ENCODE results near the gene JAK1. TPM values are rescaled to one million over a fixed set of nuclear protein-coding genes. Genes with fewer than 3 reads are reported as not detected.

Gene JAK1
- total and polyA plus RNA-seq, 2 donors (not counting 3 experiments of a cell fraction or from before 2014, with no cell fraction given), result 68.8 to 177 TPM

- Histone ChIP-seq H3K9me3 (replicated peaks; ENCODE audit: control insufficient read depth, insufficient read depth, low read length) (no peaks in the 10 kb centered on the region), H3K4me3 (replicated peaks in 1 of 3; ENCODE audit: insufficient read depth in 1 of 3, low read depth in 1 of 3, low read length in 3 of 3) (no peak overlapping the region), H3K9ac (replicated peaks; ENCODE audit: extremely low read depth, insufficient read depth, low read length) (no peak overlapping the region), H3K4me1 (ENCODE audit: control insufficient read depth, extremely low read depth, insufficient read depth, low read length) (peaks cover 8% of the 10 kb centered on the region), H3K27ac (ENCODE audit: insufficient read depth, low read depth, low read length) (no peak overlapping the region), H3K27me3 (ENCODE audit: control insufficient read depth in 2 of 2, insufficient read depth in 2 of 2, low read length in 2 of 2) (no peaks in the 10 kb centered on the region), H3K79me2 (ENCODE audit: control insufficient read depth, insufficient read depth, low read length) (peaks cover 89% of the 10 kb centered on the region), H4K20me1 (replicated peaks; ENCODE audit: control insufficient read depth, extremely low read depth, insufficient read depth, low read length) (peaks cover 5% of the 10 kb centered on the region), H3K9me1 (replicated peaks; ENCODE audit: control insufficient read depth, extremely low read depth, insufficient read depth, low read length) (no peaks in the 10 kb centered on the region), H2AFZ (ENCODE audit: low read depth, low read length) (no peak overlapping the region), H3K4me2 (ENCODE audit: insufficient read depth, low read length) (no peak overlapping the region), H3K36me3 (ENCODE audit: control insufficient read depth in 2 of 2, extremely low read depth in 1 of 2, insufficient read depth in 2 of 2, low read length in 2 of 2) (no peaks in the 10 kb centered on the region)
- FAIRE-seq (no peak), DNase-seq (ENCODE audit: low read depth, low spot score) (no peak)
- intact Hi-C loops (cut with micrococcal nuclease) (no loop called here), dilution Hi-C loops (cut with MboI; ENCODE audit: extremely low pct_ligation_motif_present, low sequenced_read_pairs) (no loop called here)
- no TSS peak for BruUV-seq (replicated peaks)
- CTCF ChIA-PET, result interaction anchor here (1.0 to 1.6 kb wide), 3 partner anchors 11 to 49 kb away, joined by 3 to 4 read pairs (median 3); no protein-coding TSS in a partner anchor
- POLR2A ChIA-PET, result no interaction called here
- TF ChIP-seq GATA2 (IDR thresholded peaks at IDR 0.05; ENCODE audit: insufficient read depth, insufficient read length, low read depth, low read length) (no peak), JUN (IDR thresholded peaks at IDR 0.05; ENCODE audit: borderline replicate concordance, insufficient read depth, insufficient read length, low read depth) (no peak), CTCF (IDR thresholded peaks at IDR 0.05; ENCODE audit: extremely low read depth in 1 of 2, insufficient read depth in 1 of 2, low read depth in 1 of 2, low read length in 2 of 2) (no peak), POLR2A (IDR thresholded peaks at IDR 0.05; ENCODE audit: low read depth, low read length) (no peak), POLR2AphosphoS5 (IDR thresholded peaks at IDR 0.05; ENCODE audit: insufficient read depth, low read depth, low read length) (no peak), EZH2 (IDR thresholded peaks at IDR 0.05; ENCODE audit: borderline replicate concordance, low read depth, low read length, severe bottlenecking) (no peak), MYC (IDR thresholded peaks at IDR 0.05; ENCODE audit: low read depth, low read length) (no peak), MAX (IDR thresholded peaks at IDR 0.05; ENCODE audit: insufficient read depth, insufficient read length) (no peak)
Measured at GRCh38 chr1:64928325-64928724, 38.0 kb downstream of the JAK1 start.

Measured in endothelial cell of umbilical vein (primary cell).